ENCODE data around the gene C16orf74.

C16orf74 gene

GRCh38 chr16:85750827-85751697 lies at the start of gene C16orf74:
Gene C16orf74 (minus strand): TSS chr16:85751096. CDS start chr16:85735217, 15,879 bp downstream.
- peak; percentile 8 for DNase-seq (ENCODE audit: low spot score)
- no peak for FAIRE-seq

- DNase-seq (ENCODE audit: low spot score): no peak
- FAIRE-seq: no peak
These were observed 49.4 kb upstream of the C16orf74 start for GRCh38 chr16:85800321-85800669.

- FAIRE-seq: peak; percentile 21
- DNase-seq (ENCODE audit: low spot score): peak; percentile 82
These were observed 48.8 kb upstream of the C16orf74 start, which contains the start of the genes COX4I1 and EMC8 for GRCh38 chr16:85799497-85800320. Gene COX4I1 (plus strand): TSS chr16:85799695. CDS start chr16:85801206, 1,511 bp downstream. Gene EMC8 (minus strand): TSS chr16:85799544. CDS start chr16:85799295, 249 bp downstream.

GRCh38 chr16:85798901-85799496 lies 48.1 kb upstream of the C16orf74 start:
- FAIRE-seq (no peak), DNase-seq (ENCODE audit: low spot score) (no peak)

- DNase-seq (ENCODE audit: low spot score): peak; percentile 6
- FAIRE-seq: no peak
These were observed 47.4 kb upstream of the C16orf74 start for GRCh38 chr16:85798283-85798776.

- FAIRE-seq: no peak
- DNase-seq (ENCODE audit: low spot score): no peak
These were observed 45.7 kb upstream of the C16orf74 start for GRCh38 chr16:85796599-85796998.

- FAIRE-seq (no peak), DNase-seq (ENCODE audit: low spot score) (no peak)
These were observed 45.3 kb upstream of the C16orf74 start for GRCh38 chr16:85796152-85796551.

GRCh38 chr16:85794696-85795095 lies 43.8 kb upstream of the C16orf74 start:
- FAIRE-seq: no peak

GRCh38 chr16:85793662-85794298 lies 42.9 kb upstream of the C16orf74 start:
- no peak for DNase-seq (ENCODE audit: low spot score)
- FAIRE-seq: no peak

More at GRCh38 chr16:85794696-85795095, 43.8 kb upstream of the C16orf74 start:
- no peak for DNase-seq (ENCODE audit: low spot score)

- DNase-seq (ENCODE audit: low spot score) (no peak), FAIRE-seq (no peak)
These were observed 38.9 kb upstream of the C16orf74 start for GRCh38 chr16:85789773-85790172.

GRCh38 chr16:85788819-85789218 lies 37.9 kb upstream of the C16orf74 start:
- DNase-seq (ENCODE audit: low spot score) (no peak), FAIRE-seq (no peak)

- FAIRE-seq: no peak
- DNase-seq (ENCODE audit: low spot score): no peak
These were observed 35.0 kb upstream of the C16orf74 start for GRCh38 chr16:85785927-85786326.

GRCh38 chr16:85784813-85785212 lies 33.9 kb upstream of the C16orf74 start:
- FAIRE-seq: no peak

GRCh38 chr16:85783441-85783840 lies 32.5 kb upstream of the C16orf74 start:
- DNase-seq (ENCODE audit: low spot score) (no peak), FAIRE-seq (no peak)

More at GRCh38 chr16:85784813-85785212, 33.9 kb upstream of the C16orf74 start:
- no peak for DNase-seq (ENCODE audit: low spot score)

GRCh38 chr16:85782451-85782850 lies 31.6 kb upstream of the C16orf74 start:
- FAIRE-seq: no peak
- DNase-seq (ENCODE audit: low spot score): no peak

- FAIRE-seq (no peak), DNase-seq (ENCODE audit: low spot score) (no peak)
These were observed 30.9 kb upstream of the C16orf74 start for GRCh38 chr16:85781695-85782370.

- FAIRE-seq: no peak
- no peak for DNase-seq (ENCODE audit: low spot score)
These were observed 30.3 kb upstream of the C16orf74 start for GRCh38 chr16:85781156-85781555.

GRCh38 chr16:85780281-85780680 lies 29.4 kb upstream of the C16orf74 start:
- no peak for FAIRE-seq
- DNase-seq (ENCODE audit: low spot score): no peak

GRCh38 chr16:85778873-85779272 lies 28.0 kb upstream of the C16orf74 start:
- FAIRE-seq (no peak), DNase-seq (ENCODE audit: low spot score) (no peak)

- FAIRE-seq (no peak), DNase-seq (ENCODE audit: low spot score) (peak; percentile 36)
These were observed 26.9 kb upstream of the C16orf74 start for GRCh38 chr16:85777583-85778310.
